Adrenal gland (tissue), 5 donors: ENCODE results near the gene MYH8.

Experiments
- CTCF ChIP-seq, 6 experiments: fragments of 450-650 bp in 4 of 6; fragments of 200-600 bp in 2 of 6; sonication (generic) in 1 of 6; IDR thresholded peaks; 1 replicate in 5 of 6; 2 replicates in 1 of 6; pipeline versions ENCODE4 v1.5.1 to v1.8.0; 2016 to 2021; ENCODE audit warnings: antibody characterized with exemption in 6 of 6, mild to moderate bottlenecking in 2 of 6, moderate library complexity in 1 of 6
- POLR2A ChIP-seq, 2 donors: fragments of 450-650 bp; IDR thresholded peaks; one replicate each; pipeline ENCODE4 v1.6.1; 2017; ENCODE audit warnings: antibody characterized with exemption in 2 of 2, mild to moderate bottlenecking in 2 of 2, moderate library complexity in 1 of 2
- donor health status: DM: no; HTN: no; CAD: no.

- TF ChIP-seq POLR2A (IDR thresholded peaks at IDR 0.05) = no peak
- no peak for TF ChIP-seq CTCF (IDR thresholded peaks at IDR 0.05)
These were observed 52.5 kb downstream of the MYH8 start for GRCh38 chr17:10369239-10369638.
